Measurements from ENCODE around the gene NRROS.
A peak's percentile ranks its signal among the peaks of the same experiment; 100 is the strongest.
"Not testable (repeated sequence)": the region's sequence is repeated elsewhere in the genome, so short reads cannot be mapped to it uniquely, and the experiment has no call there.

The NRROS gene

GRCh38 chr3:196639483-196640296 is at the start of gene NRROS:
Gene NRROS, plus strand, starts transcription at chr3:196639694. Its CDS starts 14,846 bp downstream, at chr3:196654540.
- DNase-seq: peak; percentile 78

DNA sequence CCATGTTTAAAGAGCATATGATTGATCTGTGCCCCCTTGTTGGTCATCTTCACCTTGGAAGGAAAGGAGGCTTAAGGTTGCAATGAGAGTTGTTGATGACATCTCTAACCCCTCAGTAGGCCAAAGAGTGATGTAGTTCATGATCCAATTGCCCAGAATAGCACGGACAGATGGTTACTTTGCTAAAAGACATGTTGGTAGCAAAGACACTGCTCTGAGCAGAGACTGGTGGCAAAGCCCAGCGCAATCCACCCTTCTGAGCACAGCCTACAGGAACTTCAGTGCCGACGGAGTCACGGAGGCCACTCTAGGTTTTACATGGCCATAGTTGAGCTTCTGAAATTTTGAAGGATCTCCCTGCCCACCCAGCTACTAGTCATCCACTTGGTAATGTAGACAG is 49.2 kb upstream of the NRROS start:
- DNase-seq: no peak

GRCh38 chr3:196596355-196596754 is 43.1 kb upstream of the NRROS start:
- DNase-seq: no peak

DNA sequence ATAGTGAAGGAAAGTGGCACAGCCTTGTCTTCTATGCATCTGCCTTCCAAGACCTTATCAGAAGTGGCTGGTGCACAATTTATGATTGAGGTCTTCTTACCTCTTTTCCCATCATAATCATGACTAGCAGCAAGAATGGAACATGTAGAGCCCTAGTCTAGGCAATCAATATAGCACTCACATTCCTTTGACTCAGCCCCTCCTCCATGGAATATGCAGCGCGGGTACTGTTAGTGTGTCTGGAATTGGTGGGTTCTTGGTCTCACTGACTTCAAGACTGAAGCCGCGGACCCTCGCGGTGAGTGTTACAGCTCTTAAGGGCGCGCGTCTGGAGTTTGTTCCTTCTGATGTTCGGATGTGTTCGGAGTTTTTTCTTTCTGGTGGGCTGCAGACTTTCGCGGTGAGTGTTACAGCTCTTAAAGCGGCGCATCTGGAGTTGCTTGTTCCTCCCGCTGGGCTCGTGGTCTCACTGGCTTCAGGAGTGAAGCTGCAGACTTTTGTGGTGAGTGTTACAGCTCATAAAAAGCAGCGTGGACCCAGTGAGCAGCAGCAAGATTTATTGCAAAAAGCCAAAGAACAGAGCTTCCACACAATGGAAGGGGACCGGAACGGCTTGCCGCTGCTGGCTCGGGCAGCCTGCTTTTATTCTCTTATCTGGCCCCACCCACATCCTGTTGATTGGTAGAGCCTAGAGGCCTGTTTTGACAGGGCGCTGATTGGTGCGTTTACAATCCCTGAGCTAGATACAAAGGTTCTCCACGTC is 41.3 kb upstream of the NRROS start:
- not testable (repeated sequence) for DNase-seq

GRCh38 chr3:196599734-196600128 is 39.8 kb upstream of the NRROS start:
- DNase-seq: no peak

DNA sequence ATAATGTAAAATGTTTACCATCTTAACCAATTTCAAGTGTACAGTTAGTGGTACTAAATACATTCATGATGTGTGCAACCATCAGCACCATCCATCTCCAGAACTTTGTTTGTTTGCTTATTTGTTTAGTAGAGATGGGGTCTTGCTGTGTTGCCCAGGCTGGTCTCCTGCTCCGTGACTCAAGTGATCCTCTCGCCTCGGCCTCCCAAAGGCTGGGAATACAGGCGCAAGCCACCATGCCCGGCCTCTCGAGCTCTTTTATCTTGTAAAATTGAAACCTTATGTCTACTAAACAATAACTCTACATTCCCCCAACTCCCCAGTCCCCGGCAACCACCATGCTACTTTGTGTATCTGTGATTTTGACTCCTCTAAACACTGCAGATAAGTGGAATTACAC is 39.1 kb upstream of the NRROS start:
- DNase-seq: no peak

- no peak for DNase-seq
Observed at GRCh38 chr3:196602673-196603072, 36.8 kb upstream of the NRROS start.

DNA sequence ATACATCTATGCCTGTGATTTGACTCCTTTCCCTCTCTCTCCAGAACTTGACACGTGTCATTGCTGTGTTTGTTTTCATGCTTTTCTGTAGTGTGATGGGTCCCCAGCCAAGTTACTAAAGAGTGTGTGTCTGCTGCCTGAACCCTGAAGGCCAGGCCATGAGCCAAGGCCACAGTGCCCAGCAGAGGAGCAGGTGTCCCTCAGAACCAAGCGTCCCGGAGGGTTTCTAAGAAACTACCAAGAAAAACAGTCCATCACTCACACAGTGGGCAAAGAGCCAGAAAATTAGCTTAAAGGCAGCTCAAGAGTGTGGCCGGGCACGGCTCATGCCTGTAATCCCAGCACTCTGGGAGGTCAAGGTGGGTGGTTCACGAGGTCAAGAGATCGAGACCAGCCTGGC is 35.8 kb upstream of the NRROS start:
- no peak for DNase-seq

GRCh38 chr3:196604548-196604947 is 34.9 kb upstream of the NRROS start:
- DNase-seq: peak; percentile 43

GRCh38 chr3:196608693-196609092 is 30.8 kb upstream of the NRROS start:
- no peak for DNase-seq

DNA sequence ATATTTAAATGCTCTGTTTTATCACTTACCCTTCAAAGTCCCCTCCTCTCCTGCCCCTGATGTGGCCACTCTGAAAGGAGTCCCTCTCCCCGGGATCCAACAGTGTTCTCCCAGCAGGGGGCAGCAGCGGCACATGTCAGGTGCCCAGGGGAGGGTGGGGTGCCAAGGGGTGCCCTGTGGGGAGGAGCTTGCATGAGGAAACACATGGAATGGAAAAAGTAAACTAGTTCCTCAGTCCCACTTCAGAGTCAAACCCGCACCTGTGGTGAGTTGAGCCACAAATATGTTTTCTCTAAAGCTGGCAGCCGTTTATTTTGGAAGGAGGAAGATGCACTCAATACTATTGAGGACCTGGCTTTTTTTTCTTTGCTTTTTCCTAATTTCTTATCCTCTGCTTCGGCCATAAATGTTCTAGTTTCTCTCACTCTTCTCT is 30.1 kb upstream of the NRROS start:
- DNase-seq: peak; percentile 90

GRCh38 chr3:196609805-196610515 is 29.5 kb upstream of the NRROS start:
- DNase-seq: no peak

- no peak for DNase-seq
Observed at GRCh38 chr3:196611761-196612483, 27.6 kb upstream of the NRROS start.

GRCh38 chr3:196615234-196615633 is 24.3 kb upstream of the NRROS start:
- not testable (repeated sequence) for DNase-seq

DNA sequence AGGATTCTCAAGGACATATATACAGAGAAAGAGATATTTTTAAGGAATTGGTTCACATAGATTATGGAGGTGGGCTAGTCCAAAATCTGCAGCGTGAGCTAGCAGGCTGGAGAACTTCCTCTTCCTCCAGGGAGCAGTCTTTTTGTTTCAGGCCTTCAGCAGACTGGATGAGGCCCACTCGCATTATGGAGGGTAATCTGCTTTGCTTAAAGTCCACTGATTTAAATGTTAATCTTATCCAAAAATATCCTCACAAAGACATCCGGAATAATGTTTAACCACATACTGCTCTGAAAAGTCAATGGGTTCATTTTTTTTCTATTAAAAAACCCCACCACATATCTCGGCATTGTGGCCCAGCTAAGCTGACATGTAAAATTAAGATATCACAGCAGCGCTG is 22.2 kb upstream of the NRROS start:
- no peak for DNase-seq

GRCh38 chr3:196619223-196619622 is 20.3 kb upstream of the NRROS start:
- DNase-seq: peak; percentile 54

- not testable (repeated sequence) for DNase-seq
Observed at GRCh38 chr3:196619627-196620026, 19.9 kb upstream of the NRROS start.

DNA sequence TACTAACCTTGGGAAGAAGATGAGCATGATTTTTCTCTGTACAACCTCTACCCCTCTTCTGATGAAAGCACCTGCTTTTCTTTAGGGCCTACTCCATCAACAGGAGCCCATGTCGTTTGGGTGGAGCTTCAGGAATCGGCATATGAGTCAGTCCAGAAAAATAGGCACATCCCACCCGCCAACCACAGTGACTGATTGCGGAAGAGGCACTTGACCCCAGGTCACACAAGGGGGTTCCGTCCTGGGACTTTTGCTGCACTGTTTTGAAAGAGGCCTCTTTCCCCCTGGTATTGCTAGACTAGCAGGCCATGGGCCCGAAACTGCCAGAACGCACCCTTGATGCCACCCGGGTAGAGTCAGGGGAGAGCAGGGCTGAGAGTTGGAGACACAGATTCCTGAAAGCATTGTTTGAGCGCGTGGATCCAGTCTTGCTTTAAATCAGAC is 19.3 kb upstream of the NRROS start:
- peak; percentile 80 for DNase-seq

DNA sequence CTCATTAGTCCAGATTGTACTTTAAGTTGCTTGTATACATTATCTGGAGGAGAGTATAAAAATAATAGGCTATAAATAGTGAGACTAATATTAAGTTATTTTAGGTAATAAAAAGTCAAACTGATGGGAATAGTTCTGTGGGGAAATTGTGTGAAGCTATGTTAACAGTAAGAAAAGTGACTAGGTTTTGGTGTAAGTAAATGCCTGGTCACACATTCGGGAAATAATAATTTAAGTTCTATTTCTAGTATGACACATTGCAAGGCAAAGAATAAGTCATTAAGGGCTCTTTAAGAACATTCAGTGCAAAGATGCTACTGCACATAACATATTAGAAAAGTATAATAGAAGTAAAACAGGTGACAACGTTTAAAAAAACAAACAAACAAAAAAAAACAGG is 18.8 kb upstream of the NRROS start:
- DNase-seq: no peak

DNA sequence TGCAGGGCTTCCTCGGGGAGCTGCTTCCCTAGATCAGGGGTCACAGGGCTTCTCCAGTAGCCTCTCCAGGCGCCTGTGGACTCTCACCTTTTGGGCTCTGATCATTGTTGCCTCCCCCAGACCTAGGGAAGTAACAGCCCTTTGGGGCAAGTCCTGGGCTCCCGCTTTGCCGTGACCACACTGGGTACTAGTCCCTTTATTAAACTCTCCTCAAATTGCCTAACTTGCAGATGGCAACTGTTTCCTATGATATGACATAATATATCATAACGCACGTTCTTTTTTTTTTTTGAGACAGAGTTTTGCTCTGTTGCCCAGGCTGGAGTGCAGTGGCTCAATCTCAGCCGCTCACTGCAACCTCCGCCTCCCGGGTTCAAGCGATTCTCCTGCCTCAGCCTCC is 17.9 kb upstream of the NRROS start:
- no peak for DNase-seq

GRCh38 chr3:196624067-196624790 is 15.3 kb upstream of the NRROS start:
- no peak for DNase-seq

DNA sequence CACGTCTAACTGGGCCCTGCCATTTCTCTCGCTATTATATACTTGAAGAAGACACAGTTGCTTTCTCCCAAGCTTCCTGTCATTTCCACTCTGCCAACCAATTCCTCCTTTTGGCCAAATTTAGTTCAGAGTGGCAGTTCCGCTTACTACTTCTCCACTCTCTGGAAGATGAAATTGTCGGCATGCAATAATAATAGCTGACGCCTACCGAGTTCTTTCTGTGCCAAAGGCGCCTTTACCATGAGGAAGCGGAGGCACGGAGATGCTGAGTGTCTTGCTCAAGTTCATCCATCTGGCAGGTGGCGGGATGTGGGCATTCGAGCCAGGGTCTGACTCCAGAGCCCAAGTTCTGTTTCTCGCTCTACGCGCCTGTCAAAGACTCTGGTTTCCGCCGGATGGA is 14.6 kb upstream of the NRROS start:
- DNase-seq: no peak
